Measurements from ENCODE around the gene PRDM2.

PRDM2 gene

GRCh38 chr1:13830616-13831280, 130.8 kb downstream of the PRDM2 start:
- no peak for TF ChIP-seq CTCF (IDR thresholded peaks at IDR 0.05; ENCODE audit: extremely low read depth, missing control alignments)
- DNase-seq (ENCODE audit: low spot score) = no peak

GRCh38 chr1:13832100-13832499, 132.1 kb downstream of the PRDM2 start:
- TF ChIP-seq CTCF (IDR thresholded peaks at IDR 0.05; ENCODE audit: extremely low read depth, missing control alignments) = no peak
- DNase-seq (ENCODE audit: low spot score) = no peak

GRCh38 chr1:13832536-13832935, 132.5 kb downstream of the PRDM2 start:
- no peak for TF ChIP-seq CTCF (IDR thresholded peaks at IDR 0.05; ENCODE audit: extremely low read depth, missing control alignments)
- no peak for DNase-seq (ENCODE audit: low spot score)

- no peak for DNase-seq (ENCODE audit: low spot score)
- TF ChIP-seq CTCF (IDR thresholded peaks at IDR 0.05; ENCODE audit: extremely low read depth, missing control alignments) = no peak
Measured at GRCh38 chr1:13836136-13836535, 136.1 kb downstream of the PRDM2 start.

GRCh38 chr1:13836631-13837030, 136.6 kb downstream of the PRDM2 start:
- TF ChIP-seq CTCF (IDR thresholded peaks at IDR 0.05; ENCODE audit: extremely low read depth, missing control alignments) = no peak
- DNase-seq (ENCODE audit: low spot score) = no peak

GRCh38 chr1:13838236-13838635, 138.2 kb downstream of the PRDM2 start:
- DNase-seq (ENCODE audit: low spot score) = no peak
- TF ChIP-seq CTCF (IDR thresholded peaks at IDR 0.05; ENCODE audit: extremely low read depth, missing control alignments) = no peak

- TF ChIP-seq CTCF (IDR thresholded peaks at IDR 0.05; ENCODE audit: extremely low read depth, missing control alignments) = no peak
- no peak for DNase-seq (ENCODE audit: low spot score)
Measured at GRCh38 chr1:13842497-13842896, 142.5 kb downstream of the PRDM2 start.
